CD4-positive, alpha-beta T cell treated with Interleukin-17A for 4 hours (primary cell): ENCODE measurements around the gene HLA-B.

Source experiments
- DNase-seq: peaks from one replicate; pipeline ENCODE4 v3.0.0-alpha.2; 2020; ENCODE audit warnings: mixed read lengths

Gene HLA-B

DNA sequence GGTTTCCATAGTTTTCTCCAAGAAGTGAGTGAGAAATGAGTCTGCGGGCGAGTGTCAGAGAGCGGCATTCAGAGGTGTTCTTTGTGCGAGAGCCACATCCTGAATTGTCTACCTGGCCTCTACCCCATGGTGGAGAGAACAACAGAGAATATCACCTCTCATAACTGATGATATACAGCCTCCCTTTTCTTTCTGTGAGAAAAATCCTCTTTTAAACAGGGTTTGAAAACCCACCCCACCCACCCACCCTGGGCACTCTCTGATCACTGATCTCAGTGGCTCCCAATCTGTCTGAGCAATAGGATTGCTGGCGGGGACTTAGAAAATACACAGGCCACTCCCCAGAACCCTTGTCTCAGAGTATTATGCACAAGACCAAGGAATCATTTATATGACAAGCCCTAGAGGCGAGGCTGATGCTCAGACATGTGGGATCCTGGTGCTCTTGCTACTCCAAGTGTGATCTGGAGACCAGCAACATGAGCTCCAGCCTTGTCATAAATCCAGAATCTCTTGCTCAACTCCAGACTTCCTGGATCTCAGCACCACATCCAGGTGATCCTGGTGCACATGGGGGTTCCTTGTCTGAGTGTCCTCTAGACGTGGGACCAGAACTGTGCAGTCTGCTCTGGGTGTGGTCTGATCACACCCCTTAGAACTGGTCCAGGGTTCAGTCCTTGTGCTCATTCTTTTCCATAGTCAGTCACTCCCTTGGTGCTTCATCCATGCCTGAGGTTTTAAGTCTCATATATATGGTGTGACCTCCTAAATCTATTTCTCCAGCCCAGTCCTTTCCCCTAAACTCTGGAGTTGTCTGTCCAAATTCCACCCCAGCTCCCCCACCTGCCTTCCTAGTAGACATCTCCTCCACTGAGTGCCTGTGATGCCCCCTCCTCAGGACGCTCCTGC, 5.3 kb downstream of the HLA-B start:
- DNase-seq: peak; percentile 36

DNA sequence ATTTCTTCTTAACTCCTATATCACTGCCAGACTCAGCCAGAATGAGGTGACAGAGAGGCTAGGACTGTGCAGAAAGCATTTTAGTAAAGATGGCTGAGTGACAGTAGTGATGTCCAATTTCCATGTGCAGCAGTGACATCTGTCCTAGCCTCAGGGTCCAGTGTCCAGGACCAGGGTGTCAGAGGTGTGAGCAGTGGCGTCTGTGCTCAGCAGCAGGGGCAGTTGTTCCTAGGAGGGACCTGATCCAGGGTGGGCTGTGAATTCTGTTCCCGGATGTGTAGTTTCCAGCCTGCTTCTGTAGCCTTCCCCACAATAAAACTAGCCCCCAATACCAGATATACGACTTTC, 6.0 kb downstream of the HLA-B start:
- DNase-seq: no peak

DNA sequence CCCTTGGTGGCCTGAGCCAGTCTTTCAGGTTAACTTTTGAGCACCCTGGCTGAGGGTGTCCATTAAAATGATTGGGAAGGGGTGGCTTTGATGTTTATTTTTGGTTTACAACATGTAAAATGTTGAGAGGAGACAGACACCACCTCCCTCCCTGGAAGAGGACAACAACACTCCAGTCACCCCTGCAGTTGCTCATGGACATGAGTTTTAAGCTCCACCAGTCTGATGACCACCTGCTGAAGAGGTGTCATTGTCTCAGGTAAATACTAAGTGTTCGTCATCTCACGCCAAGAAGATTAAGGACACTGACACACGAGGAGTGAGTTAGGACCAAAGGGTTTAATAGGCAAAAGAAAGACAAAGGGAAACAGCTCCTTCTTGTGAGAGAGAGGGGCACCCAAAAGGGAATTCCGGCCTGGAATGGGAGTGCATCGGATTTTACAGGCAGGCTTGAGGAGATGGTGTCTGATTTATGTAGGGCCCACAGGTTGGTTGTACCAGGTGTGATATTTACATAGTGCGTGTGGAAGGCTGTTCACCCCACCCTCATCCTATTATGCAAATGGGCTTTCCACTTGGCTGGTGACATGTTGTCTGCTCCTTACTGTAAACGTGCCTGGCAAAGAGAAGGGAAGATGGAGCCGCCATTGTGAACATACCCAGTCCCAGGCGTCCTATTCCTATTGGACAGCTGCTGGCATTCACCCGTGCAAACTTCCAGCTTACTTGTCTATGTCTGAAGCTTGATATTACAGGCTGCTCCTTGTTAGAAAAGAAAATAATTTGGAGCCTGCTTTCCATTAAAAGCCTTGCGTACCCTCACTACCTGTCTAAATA, 6.6 kb downstream of the HLA-B start:
- DNase-seq: no peak

DNA sequence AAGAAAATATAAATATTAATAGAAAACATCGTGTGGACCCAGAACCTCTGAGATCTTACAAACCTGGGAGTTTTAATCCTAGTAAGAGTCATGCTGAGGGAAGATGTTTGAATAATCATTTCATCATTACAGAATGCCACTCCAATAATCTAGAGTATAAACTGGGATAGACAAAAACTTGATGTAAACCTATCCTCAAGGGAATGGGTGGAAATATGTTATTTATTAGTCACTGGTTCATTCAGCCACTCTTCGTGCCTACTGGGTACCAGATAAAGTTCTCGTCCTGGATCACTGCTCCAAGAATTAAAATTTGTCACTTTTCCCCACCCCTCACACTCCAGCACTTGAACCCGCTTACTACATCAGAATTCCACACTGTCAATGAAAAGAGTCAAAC, 7.7 kb downstream of the HLA-B start:
- DNase-seq: no peak

- no peak for DNase-seq
These were observed 11.8 kb downstream of the HLA-B start for GRCh38 chr6:31345026-31345730.

DNA sequence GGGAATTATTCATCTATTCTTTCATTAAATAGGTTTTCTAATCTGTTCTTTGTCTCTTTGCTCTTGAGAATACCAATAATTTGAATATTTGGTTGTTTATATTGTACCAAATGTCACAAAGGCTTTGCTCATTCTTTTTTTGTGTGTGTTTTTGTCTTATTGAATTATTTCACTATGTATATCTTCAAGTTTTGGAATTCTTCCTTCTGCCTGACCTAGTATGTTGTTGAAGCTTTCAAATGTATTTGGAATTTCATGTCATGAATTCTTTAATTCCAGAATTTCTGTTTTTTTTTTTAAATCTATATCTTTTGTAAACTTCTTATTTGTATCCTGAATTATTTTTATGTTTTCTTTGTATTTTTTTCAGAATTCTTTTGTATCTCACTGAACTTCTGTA, 16.8 kb downstream of the HLA-B start:
- no peak for DNase-seq

GRCh38 chr6:31339210-31339609, 17.8 kb downstream of the HLA-B start:
- DNase-seq: no peak

DNA sequence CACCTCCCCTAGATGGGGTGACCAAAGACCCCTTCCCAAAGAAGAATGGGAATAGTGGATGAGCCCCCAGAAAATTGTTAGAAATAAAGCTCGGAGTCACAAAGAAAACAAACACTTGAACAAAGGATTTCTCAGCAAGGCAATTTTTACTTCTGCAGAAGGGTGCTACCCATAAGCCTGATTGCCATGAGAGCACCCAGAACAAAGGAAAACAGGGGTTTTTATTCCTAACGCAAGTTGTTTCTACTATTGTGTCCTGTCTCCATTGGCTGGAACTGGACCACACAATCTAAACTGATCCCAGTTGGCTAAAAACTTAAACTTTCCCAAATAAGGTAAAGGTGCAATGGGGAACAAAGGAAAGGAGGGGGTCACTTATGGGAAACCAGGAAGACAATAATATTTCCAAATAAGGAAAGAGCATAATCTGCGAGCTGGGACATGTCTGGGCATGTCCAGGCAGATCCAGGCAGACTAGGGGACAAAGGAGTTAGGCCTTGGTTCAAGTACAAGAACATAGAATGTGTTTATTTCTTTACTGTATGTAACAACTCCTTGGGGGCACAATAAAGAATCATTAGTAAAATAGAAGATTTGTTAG, 20.0 kb downstream of the HLA-B start:
- no peak for DNase-seq

GRCh38 chr6:31332637-31333602, 24.1 kb downstream of the HLA-B start:
- DNase-seq: peak; percentile 32

- DNase-seq: no peak
These were observed 28.5 kb downstream of the HLA-B start for GRCh38 chr6:31328355-31328960.

- no peak for DNase-seq
These were observed 35.2 kb downstream of the HLA-B start for GRCh38 chr6:31321820-31322219.

- no peak for DNase-seq
These were observed 35.8 kb downstream of the HLA-B start for GRCh38 chr6:31321005-31321707.

- DNase-seq: no peak
These were observed 39.9 kb downstream of the HLA-B start for GRCh38 chr6:31317036-31317435.

DNA sequence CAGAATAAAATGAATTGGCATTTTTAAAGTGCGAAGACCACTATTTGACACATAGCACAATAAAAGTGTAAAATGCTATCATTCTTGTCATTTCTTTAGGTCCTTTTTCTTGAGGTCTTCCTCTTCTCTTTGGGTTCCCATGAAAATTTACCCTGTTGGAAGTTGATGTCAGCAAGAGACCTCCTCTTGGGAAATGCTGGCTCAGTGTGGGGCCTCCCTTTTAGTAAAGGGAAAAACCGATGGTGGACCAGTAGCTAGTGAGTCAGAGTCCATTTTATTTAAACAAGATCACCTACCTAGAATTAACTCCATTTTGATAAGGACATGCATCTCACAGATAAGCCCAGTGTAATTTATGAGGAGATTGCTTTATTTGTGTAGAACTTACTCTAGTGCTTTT, 47.3 kb downstream of the HLA-B start:
- DNase-seq: no peak

DNA sequence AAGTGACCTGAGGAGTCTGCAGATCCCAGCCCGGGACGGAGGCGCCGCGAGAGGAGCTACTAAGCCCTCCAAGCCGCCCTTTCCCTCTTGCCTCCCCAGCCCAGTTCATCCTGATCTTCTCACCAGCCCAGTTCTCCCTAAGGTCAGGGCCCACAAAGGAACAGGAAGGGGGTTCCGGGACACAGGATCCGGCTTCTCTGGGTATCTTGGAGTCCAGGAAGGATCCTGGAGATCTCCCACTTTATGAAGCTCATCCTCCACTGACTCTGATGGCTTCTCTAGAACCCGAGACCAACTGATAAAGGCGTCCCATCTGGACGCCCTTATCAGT, 48.2 kb downstream of the HLA-B start:
- no peak for DNase-seq

DNA sequence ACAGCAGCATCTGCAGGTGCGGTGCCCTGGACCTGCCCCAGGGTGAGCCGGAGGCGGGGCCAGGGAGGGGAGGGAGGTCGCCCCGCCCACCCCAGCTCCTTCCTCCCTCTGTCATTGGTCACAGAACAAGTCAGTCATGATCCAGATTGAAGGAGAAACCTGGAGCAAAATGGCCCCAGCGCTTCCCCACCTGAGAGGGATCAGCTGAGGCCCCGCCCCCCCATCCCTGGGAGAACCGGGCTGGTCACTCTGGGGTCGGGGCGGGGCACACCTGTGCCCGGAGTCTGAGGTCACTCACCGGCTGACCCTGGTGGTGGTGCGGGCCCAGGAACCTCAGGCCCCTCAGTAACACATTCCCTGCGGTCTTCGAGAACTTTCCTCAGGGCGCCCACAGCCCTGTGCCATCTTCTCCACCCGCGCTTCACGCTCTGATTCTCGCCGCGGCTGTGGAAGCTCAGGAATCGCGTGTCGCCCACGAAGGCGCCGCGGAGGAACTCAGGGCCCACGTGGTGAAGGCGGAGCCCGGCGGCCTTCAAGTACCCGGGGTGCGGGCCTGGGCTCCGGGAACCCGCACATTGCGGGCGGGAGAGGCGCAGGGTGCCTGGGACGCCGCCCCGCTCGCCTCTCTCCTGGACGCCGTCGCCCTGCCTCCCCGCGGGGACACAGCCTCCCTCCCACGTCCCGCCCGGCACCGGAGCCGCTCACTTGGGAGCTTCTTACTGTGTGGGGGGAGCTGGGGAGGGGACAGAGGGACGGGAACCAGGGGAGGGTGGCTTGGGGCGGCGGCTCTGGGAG, 48.7 kb downstream of the HLA-B start:
- DNase-seq: peak; percentile 80

- no peak for DNase-seq
These were observed 49.3 kb downstream of the HLA-B start for GRCh38 chr6:31307669-31308049.

GRCh38 chr6:31305703-31306219, 51.2 kb downstream of the HLA-B start:
- DNase-seq: no peak

GRCh38 chr6:31304683-31305082, 52.3 kb downstream of the HLA-B start:
- DNase-seq: no peak
